Mammary epithelial cell (primary cell): Measurements from ENCODE around the gene ZC2HC1C.

Experiments used
- CTCF ChIP-seq, 2 donors: IDR thresholded peaks in 1 of 2; conservative IDR thresholded peaks in 1 of 2; 2 replicates each; pipeline ENCODE4 v1.5.1; 2011 to 2012; ENCODE audit warnings: inconsistent platforms in 2 of 2, low read length in 2 of 2, mild to moderate bottlenecking in 2 of 2, control low read depth in 1 of 2, low read depth in 1 of 2; ENCODE audit not compliant: insufficient read depth in 1 of 2; ENCODE audit errors: extremely low read depth in 1 of 2
- EZH2 ChIP-seq: IDR thresholded peaks from 2 replicates; pipeline ENCODE4 v1.6.1; 2012; ENCODE audit warnings: low read length, inconsistent platforms, borderline replicate concordance

GRCh38 chr14:75119056-75119455 is 49.6 kb downstream of the ZC2HC1C start:
- TF ChIP-seq CTCF (conservative IDR thresholded peaks at IDR 0.05 in 1 of 2, IDR thresholded peaks at IDR 0.05 in 1 of 2; ENCODE audit: extremely low read depth in 1 of 2, insufficient read depth in 1 of 2, low read depth in 1 of 2, low read length in 2 of 2) (no peak), EZH2 (no peak)
